Nephron progenitor cell (in vitro differentiated cells): ENCODE measurements around the gene BBS4.
A peak's percentile ranks its signal among the peaks of the same experiment; 100 is the strongest.
"Not testable (repeated sequence)": the region's sequence is repeated elsewhere in the genome, so short reads cannot be mapped to it uniquely, and the experiment has no call there.

Experiments
- DNase-seq: peaks from one replicate; pipeline ENCODE4 v3.0.0; 2021
- H3K27ac Mint-ChIP-seq: 2 replicates; pipeline ENCODE4 v1.8.0; 2021; ENCODE audit warnings: mild to moderate bottlenecking, moderate library complexity, mixed read lengths
- H3K27me3 Mint-ChIP-seq: 2 replicates; pipeline ENCODE4 v1.8.0; 2021; ENCODE audit warnings: mild to moderate bottlenecking, low read depth, mixed read lengths; ENCODE audit not compliant: poor library complexity
- H3K36me3 Mint-ChIP-seq: 2 replicates; pipeline ENCODE4 v1.8.0; 2021; ENCODE audit warnings: low read depth, mixed read lengths
- H3K4me1 Mint-ChIP-seq: 2 replicates; pipeline ENCODE4 v1.8.0; 2021; ENCODE audit warnings: mixed read lengths
- H3K4me3 Mint-ChIP-seq: 2 replicates; pipeline ENCODE4 v1.8.0; 2021; ENCODE audit warnings: mild to moderate bottlenecking, moderate library complexity, mixed read lengths
- H3K9me3 Mint-ChIP-seq: 2 replicates; pipeline ENCODE4 v1.8.0; 2021; ENCODE audit warnings: mild to moderate bottlenecking, moderate library complexity, mixed read lengths
- CTCF ChIP-seq: fragments of 200-600 bp; sonication (generic); IDR thresholded peaks from 2 replicates; pipeline ENCODE4 v1.5.0; 2021; ENCODE audit warnings: antibody characterized with exemption

The BBS4 gene

GRCh38 chr15:72722071-72722696 is 36.2 kb downstream of the BBS4 start:
- TF ChIP-seq CTCF, result peak; percentile 73
- peak; percentile 75 for DNase-seq
- Mint-ChIP-seq H3K4me1 (peaks cover 10% of the 10 kb centered on the region), H3K4me3 (no peak overlapping the region), H3K36me3 (peaks cover 13% of the 10 kb centered on the region), H3K27ac (no peak overlapping the region), H3K27me3 (no peaks in the 10 kb centered on the region), H3K9me3 (no peaks in the 10 kb centered on the region)

- no peaks in the 10 kb centered on the region for H3K27me3 Mint-ChIP-seq
- no peak for DNase-seq
- H3K4me1 Mint-ChIP-seq, result peaks cover 10% of the 10 kb centered on the region
- H3K4me3 Mint-ChIP-seq, result no peak overlapping the region
- no peaks in the 10 kb centered on the region for H3K9me3 Mint-ChIP-seq
- no peak overlapping the region for H3K27ac Mint-ChIP-seq
- TF ChIP-seq CTCF, result no peak
- H3K36me3 Mint-ChIP-seq, result peaks cover 9% of the 10 kb centered on the region
Observed at GRCh38 chr15:72724028-72724427, 38.0 kb downstream of the BBS4 start.

GRCh38 chr15:72725446-72725845 is 39.4 kb downstream of the BBS4 start:
- no peak for TF ChIP-seq CTCF
- no peaks in the 10 kb centered on the region for H3K9me3 Mint-ChIP-seq
- no peaks in the 10 kb centered on the region for H3K27me3 Mint-ChIP-seq
- DNase-seq, result no peak
- no peak overlapping the region for H3K4me3 Mint-ChIP-seq
- no peak overlapping the region for H3K27ac Mint-ChIP-seq
- peaks cover 10% of the 10 kb centered on the region for H3K4me1 Mint-ChIP-seq
- H3K36me3 Mint-ChIP-seq, result peaks cover 13% of the 10 kb centered on the region

GRCh38 chr15:72725851-72726250 is 39.8 kb downstream of the BBS4 start:
- H3K9me3 Mint-ChIP-seq, H3K27me3 Mint-ChIP-seq, H3K4me3 Mint-ChIP-seq, DNase-seq, H3K27ac Mint-ChIP-seq: not testable (repeated sequence)
- peaks cover 10% of the 10 kb centered on the region for H3K4me1 Mint-ChIP-seq
- H3K36me3 Mint-ChIP-seq, result peaks cover 13% of the 10 kb centered on the region

- no peak overlapping the region for H3K4me3 Mint-ChIP-seq
- no peak overlapping the region for H3K27ac Mint-ChIP-seq
- H3K4me1 Mint-ChIP-seq, result peaks cover 10% of the 10 kb centered on the region
Observed at GRCh38 chr15:72727154-72727553, 41.1 kb downstream of the BBS4 start.

GRCh38 chr15:72728249-72728648 is 42.2 kb downstream of the BBS4 start:
- DNase-seq, H3K4me3 Mint-ChIP-seq, H3K9me3 Mint-ChIP-seq, H3K27me3 Mint-ChIP-seq: not testable (repeated sequence)
- Mint-ChIP-seq H3K27ac (peak overlapping the region; percentile 61), H3K36me3 (peaks cover 31% of the 10 kb centered on the region), H3K4me1 (peaks cover 10% of the 10 kb centered on the region)

More at GRCh38 chr15:72727154-72727553, 41.1 kb downstream of the BBS4 start:
- Mint-ChIP-seq H3K9me3 (no peaks in the 10 kb centered on the region), H3K27me3 (no peaks in the 10 kb centered on the region), H3K36me3 (peaks cover 20% of the 10 kb centered on the region)
- no peak for DNase-seq
- TF ChIP-seq CTCF, result no peak

GRCh38 chr15:72728821-72729220 is 42.8 kb downstream of the BBS4 start:
- no peak overlapping the region for H3K4me3 Mint-ChIP-seq
- H3K27me3 Mint-ChIP-seq, result no peaks in the 10 kb centered on the region
- H3K4me1 Mint-ChIP-seq, result peaks cover 10% of the 10 kb centered on the region
- no peaks in the 10 kb centered on the region for H3K9me3 Mint-ChIP-seq
- H3K27ac Mint-ChIP-seq, result no peak overlapping the region
- DNase-seq, result no peak
- TF ChIP-seq CTCF, result no peak
- H3K36me3 Mint-ChIP-seq, result peaks cover 35% of the 10 kb centered on the region
